OCI-M2 (cell line): ENCODE results near the gene GPAM.

Source experiments
- DNase-seq: peaks from one replicate; lab custom pipeline; 2025; ENCODE audit not compliant: unreplicated experiment; lab: John Stamatoyannopoulos, UW

The GPAM gene

DNA sequence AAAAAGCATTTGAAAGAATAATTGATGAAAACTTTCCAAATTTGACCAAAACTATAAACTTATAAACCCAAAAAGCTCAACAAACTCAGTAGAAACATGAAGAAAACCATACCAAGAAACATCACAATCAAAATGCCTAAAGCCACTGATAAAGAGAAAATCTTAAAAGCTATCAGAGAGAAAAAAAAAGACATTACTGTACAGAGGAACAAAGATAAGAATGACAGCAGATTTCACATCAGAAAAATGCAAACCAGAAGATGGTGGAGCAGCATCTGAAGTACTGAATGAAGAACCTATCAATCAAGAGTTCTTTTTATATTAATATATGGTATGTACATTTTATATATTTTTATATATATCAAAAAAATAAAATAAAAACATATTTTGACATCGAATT, 2.4 kb upstream of the GPAM start:
- no peak for DNase-seq

DNA sequence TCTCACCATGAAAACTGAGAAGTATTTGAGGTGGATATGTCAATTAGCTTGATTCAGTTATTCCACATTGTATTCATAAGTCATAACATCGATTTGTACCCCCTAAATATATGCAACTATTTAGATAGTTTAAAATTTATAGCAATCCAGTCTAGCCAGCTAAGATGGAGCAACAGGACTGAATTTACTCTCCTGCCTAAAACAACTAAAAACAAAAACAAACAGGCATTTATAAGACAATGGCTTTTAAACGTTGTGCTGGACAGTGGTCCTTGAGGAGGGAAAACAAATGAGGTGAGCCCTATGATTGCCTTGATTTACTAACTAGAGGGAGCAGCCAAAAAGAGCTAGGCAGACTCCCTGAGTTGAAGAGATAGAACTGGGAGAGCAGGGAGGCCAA, 814 bp upstream of the GPAM start:
- no peak for DNase-seq

DNA sequence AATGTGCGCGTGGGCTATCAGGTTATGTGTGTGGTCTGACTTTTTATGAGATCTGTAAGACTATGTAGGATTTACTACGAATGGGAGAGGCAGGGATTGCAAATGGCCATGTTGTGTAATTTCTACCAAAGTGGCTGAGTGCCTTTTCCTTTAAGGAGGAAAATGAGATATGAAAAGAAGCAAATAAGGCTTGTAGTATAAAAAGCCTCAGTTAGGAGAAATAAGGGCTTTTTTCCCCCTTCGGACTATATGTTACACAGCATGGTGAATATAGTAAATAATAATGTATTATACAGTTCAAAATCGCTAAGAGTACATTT, 447 bp upstream of the GPAM start:
- no peak for DNase-seq

DNA sequence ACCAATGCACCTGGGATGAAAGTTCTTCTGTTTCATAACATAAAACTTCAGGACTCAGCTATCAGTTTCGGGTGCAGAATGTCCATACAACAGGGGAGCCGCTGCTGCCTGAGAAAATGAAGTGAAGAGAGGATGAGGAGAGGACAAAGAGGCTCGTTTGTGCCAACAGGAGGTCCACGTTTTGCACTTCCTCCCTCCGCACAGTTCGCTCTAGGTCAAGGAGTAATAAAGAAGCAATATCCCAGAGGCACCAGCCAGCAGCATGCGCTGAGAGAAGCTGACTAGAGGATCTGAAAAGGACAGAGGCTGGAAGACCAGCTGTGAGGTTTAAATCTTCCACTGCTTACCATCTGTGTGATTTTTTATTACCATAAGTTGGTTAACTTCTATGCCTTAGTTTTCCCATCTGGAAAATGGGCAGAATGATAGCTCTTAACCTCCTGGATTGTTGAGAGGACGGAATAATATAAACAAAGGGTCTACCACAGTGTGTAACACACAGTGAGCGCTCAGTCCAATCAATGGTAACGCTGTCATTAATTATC, 709 bp downstream of the GPAM start:
- no peak for DNase-seq

DNA sequence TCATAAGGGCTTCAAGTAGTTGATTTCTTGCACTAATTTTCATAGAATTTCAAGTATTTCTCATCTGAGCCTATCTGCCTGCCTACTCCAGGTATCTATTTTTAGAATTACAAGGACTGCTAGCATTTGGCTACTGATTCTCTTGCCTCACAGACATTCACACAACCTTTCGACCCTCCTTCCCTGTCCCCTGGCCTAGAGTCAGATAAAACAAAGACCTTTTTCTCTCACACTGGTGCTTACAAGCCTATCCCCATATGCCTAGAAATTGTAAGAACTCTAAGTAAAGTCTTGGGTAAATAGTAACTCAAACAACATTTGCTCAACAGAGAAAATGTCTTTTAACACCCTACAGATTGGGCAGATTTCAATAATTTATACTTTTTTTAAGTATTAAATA, 6.3 kb downstream of the GPAM start:
- no peak for DNase-seq

DNA sequence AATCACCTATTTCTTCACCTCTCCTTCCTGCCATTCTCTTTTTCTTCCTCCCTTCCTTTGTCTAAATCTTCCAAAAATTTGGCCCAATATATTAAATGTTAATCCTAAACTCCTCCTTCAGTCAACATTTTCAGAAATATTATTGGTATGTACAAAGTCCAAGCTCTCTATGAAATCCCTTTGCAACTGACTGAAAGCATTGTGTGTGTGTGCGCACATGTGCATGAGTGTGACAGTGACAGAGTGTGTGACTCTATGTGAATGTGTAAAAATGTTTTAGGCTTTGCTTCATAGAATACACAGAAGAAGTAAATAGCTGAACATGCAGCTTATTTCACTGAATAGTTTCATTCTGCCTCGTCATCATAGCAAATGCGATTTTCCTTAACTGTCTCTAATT, 7.0 kb downstream of the GPAM start:
- DNase-seq: no peak

DNA sequence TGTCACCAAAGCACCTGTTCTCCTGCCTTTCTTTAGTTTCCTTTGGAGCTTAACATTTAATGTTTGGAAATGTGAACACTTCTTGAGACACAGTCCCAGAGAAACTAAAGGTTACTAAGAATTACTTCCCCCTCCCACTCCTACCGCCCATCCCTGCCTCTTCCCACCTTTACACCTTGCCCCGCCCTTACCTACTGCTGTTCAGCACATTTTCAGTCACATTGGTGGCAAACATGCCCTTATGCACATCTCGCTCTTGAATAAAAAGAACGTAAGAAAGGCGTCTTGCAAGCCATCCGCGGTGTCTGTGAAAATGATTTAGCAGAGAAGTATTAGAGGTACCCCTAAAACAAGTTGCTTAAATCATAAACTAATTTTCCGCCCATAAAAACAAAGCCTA, 8.2 kb downstream of the GPAM start:
- no peak for DNase-seq

DNA sequence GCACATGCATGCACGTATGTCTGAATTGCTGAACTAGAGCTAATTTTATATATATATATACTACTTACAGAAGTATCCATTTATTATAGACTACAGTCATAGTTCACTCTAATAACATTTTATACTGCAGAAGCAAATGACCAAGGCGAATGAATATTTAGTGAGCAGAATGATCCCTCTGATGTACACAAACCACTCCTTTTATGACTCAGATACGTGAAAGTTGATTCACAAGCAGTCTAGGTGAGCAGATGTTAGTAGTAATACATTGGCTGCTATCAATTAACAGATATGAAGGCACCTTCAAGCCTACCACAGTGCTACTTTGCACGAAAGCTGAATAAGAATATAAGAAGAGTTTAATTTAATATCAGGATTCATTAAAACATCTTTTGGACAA, 10.4 kb downstream of the GPAM start:
- DNase-seq: no peak

DNA sequence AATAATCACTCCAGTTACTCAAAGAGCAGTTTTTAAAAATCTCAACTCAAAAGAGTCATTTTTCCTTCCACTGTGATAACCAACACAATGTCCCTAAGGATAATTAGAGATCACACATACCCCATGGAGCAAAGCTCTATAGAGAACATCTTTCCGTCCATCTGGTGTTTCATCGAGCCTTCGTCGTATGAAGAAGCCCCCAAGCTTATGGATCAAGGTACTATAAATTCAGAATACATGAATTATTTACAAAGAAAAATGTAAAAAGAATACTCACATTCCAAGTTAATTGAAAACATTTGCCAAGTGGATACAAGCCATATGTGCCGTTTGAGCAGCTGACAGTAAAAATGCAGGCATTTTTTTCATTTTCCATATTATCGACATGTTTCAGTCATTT, 14.8 kb downstream of the GPAM start:
- DNase-seq: no peak

DNA sequence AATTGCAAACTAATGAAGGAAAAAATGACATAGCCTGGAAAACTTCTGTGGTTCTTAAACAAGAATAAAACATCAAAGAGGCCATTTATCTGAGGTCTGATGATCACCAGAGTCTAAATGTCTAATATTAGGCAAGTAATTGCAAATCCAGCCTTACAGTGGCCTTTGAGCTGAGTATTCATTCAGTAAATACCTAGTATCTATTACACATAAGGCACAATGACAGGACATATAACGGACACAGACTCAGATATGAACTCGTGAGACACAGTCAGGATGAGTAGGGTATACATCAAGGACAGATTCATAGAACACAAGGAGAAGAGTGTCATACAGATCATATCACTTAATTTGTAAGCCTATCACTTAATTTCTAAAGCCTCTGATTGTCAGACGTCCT, 16.8 kb downstream of the GPAM start:
- DNase-seq: no peak

DNA sequence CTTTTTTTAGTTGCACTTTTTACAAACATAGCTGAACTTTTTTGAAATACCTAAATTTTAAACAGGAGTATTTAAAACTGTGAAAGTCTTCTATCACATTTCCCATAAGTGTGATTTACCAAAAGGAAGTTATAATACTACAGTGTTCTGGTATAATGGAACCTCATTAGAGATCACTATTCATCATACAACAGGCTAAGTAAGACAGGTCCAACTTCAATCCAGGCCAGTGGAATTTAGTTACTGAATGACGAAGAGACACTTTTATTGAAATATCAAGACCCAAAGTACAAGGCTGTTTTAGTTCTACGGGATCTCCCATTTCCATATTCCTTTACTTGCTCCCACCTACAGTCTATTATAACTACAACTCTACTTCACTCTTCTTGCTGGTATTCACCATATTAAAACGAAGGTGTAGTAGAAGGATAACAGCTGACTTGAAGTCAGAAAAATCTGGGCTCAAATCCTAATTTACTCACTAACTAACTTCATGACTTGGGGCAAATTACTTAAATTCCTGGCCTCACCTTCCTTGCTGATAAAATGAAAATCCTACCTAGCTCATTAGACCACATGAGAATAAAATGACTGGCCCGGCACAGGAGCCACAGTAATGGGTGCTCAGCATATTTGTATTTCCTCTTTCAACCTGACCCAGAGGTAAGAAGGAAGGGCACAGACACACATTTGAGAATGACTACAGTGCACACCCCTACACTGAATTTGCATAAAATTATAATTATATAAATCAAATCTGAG, 21.6 kb downstream of the GPAM start:
- DNase-seq: no peak

DNA sequence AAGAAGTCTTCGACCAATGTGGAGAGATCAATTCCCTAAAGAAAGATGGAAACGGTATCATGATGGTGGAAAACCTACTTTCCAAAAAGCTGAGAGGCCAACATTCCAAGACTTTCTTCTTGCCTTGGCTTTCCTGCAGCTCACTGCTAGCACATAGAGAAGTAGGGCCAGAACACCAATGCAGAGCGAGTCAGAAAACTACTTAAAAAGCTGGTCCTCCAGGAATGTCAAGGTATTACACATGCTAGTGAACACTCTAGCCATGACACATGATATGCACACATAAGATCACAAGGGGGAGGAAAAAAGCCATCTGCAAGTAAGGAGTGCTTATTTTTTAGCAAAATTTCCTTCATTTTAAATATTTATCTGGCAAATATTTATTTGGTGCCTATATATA, 22.7 kb downstream of the GPAM start:
- DNase-seq: no peak

DNA sequence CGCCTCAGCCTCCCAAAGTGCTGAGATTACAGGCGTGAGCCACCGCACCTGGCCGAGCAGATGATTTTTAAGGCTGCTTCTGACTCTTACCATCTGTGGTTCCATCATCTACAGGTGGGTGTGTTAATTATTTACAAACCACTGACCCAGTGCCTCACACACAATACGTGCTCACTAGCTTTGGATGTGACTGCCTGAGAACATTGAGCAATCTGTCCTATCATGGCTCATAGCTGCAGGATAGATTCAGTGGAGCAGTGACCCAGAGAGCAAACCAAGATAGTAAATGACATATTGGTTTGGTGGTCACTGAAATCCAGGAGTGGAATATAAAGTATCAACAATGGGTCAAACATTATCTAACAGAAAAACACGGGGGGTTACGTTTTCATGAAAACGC, 24.1 kb downstream of the GPAM start:
- DNase-seq: no peak

DNA sequence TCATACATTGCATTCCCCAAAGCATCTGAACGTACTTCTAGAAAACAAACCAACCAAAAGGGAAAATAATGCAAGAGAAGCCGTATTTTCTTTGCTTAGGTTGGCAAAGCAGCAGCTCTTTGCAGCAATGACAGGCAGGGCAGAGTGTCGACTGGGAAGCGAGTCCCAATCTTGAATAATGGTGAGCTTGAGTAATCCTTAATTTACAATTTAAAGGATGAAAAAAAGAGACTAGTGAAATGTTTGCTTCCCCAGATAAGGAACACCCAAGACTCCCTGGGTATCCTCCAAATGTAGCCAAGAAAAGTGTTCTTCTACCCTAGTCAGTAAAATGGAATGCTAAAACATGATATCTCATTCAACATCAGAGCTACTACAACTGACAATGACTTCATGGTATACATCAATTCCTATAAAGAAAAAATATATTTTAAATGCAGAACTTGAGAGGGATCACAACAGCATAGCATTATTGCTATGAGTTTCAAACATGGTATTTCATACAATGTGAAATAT, 32.0 kb downstream of the GPAM start:
- no peak for DNase-seq

DNA sequence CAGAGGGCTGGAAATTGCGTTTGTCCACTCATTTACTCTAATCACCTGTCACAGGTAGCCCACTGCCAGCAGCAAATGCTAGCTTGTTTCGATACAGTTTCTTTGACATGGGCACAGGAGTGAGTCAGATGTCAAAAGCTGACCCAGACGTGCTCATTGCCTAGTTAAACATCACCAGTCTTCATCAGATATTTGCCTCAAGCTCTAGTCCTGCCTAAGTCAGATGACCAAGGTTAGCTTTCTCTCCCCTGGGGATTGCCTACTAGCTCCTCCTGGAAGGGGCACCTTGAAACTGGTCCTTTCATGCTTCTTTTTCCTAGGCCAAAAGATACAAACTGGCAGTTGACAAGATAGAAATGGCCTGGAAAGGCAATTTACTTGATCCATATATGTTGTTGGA, 35.2 kb downstream of the GPAM start:
- no peak for DNase-seq

DNA sequence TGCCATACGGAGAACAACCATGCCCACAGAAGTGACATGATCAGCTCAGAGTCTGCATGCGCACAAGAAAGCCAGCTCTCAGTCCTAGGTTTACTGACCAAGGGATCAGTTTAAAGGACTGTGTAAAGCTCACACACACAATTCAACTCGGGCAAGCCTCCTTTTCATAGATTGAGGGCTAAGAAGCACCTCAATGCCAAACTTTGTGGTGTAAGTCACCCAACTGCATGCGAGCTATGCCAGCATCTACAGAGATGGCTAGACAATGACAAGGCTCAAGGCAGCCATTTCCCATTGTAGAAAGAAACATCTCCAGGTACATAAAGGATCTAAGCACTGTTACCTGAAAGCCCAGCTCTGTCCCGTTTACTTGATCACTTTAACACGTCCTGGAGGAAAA, 36.8 kb downstream of the GPAM start:
- DNase-seq: no peak

DNA sequence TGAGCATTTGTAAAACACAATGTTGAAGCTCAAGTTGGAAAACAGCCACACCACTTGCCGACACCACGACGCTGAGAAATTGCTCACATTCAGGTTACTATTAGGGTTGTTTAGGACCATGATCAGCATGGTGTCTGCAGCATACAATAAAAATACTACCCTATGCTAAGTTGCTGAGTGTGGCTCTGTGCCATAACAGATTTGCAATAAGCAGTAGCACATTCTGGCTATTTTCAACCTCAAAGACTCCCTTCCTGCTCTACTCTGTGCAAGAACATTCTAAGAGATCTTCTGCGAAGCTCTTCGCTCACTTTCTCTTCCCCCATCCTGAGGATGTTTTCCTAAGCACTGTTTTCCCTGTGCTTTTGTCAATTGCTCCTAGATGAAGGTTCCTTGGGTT, 38.3 kb downstream of the GPAM start:
- no peak for DNase-seq

DNA sequence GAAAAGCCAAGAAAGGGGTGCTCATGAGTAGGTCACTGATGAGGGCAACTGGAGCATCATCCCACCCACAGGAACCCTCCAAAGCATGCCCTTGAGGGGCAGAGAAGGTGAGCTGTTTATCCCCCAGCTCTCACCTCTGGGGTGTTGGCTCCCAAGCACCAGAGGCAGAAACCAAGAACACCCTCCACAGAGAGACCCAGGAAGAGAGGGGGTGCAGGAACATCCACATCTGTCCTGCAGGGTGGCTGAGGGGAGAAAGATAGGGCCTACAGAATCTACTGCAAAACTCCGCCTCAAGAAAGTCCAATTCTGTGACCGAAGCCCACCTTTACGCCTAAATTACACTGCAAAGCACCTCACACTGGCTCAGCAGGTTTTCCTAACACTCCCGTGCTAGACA, 40.1 kb downstream of the GPAM start:
- DNase-seq: no peak

DNA sequence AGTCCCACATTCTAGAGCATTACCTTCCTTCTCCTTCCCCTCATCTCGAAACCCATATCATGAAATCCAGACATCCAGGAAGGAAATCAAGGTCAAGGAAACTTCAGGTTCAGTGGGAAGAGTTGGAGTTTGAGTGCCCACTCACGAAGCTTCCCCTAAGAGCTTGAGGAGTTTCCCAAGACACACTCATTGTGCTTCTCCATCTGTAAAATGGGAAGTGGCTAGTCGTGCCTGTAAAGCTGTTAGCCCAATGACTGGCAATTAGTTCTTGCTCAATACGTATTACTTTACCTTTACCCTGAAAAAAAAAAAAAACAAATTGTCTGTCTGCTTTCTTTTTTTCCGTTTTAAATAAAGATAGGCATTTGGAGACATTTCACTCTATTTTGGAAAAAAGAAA, 42.3 kb downstream of the GPAM start:
- DNase-seq: no peak

DNA sequence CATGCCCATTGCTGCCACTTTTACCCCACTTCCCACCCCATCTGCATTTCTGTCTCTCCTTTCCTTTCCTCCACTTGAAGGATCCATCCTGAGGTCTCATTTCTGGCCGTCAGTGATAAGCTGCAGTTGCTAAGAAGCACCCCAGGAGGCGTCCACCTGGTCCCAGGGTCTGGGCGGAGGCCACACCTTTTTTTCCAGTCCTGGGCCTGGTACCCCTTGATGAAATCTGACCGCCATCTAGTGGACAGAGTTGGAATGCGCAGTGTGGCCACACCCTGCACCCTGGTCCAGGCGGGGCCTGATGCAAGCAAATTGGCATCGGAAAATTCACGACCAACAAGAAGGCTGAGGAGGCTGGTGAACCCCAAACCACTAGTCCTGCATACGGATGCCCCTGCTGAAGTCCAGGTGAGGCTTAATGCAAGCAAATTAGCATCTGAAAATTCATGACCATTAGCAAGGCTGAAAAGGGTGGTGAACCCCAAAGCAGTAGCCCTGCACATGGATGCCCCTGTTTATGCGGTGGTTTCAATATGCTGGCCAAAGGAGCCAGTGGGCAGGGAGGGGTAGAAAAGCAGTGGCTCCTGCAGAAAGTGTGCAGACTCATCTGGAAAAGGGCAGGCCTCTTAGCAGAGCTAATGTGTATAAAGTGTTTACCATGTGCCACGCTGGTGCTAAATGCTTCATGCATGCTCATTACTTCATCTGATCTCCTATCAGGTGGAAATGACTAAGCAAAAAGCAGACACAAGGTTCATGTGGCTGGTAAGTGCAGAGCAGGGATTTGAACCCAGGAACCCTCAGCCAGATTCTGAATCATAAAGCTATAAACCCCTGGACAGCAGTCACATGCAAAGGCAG, 43.2 kb downstream of the GPAM start:
- no peak for DNase-seq

DNA sequence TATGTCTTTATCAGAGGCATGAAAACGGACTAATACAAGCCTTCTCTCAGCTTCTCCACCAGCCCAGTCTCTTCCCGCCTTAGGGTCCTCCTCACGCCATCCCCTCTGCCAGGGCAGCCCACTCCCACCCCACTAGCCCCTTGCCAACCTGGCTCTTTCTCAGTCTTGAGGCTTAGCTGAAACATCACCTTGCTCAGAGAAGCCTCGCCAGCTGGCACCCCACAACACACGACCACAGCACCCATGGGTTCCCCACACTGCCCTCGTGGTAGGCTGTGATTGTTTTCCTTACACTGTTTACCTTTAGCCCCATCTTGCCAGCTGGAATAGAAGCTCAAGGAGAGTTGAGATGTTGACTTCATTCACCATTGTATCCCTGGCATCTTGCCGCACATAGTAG, 44.4 kb downstream of the GPAM start:
- no peak for DNase-seq
